GM19240 (cell line): ENCODE measurements around the gene HAGH.

Experiments used
- DNase-seq: peaks from one replicate; pipeline ENCODE4 v3.0.0; 2011; ENCODE audit warnings: low spot score; ENCODE audit not compliant: insufficient read length

The HAGH gene

DNA sequence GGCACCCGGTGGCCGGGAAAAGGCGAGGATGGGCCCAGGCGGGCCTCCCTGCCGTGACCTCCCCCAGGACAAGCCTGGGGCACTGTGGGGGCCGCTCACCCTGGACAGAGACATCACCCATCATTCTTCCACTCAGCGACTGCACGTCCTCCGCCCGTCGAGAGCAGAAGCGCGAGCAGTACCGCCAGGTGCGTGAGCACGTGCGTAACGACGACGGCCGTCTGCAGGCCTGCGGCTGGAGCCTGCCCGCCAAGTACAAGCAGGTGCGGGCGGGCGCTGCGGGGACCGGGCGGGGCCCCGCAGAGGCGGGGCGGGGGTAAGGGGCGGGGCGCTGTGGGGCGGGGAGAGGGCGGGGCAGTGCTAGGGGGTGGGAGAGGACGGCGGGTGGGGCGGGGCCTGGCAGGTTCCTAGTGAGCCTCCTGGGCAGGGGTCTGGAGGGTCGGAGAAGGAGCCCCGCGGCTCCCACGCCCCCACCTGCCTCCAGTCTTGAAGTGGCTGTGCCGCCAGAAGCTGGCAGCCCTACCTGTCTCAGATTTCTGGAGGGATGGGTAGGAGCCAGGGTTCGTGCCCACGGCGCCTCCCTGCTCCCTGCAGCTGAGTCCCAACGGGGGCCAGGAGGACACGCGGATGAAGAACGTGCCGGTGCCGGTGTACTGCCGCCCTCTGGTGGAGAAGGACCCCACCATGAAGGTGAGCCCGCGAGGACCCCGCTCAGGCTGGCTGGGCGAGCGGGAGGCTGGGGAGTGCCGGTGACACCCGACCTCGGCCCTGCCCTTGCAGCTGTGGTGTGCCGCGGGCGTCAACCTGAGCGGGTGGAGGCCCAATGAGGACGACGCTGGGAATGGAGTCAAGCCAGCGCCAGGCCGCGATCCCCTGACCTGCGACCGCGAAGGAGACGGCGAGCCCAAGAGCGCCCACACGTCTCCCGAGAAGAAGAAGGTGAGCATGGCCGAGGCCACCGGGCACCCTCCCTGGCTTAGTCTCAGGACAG lies 62.8 kb downstream of the HAGH start:
- DNase-seq = no peak

DNA sequence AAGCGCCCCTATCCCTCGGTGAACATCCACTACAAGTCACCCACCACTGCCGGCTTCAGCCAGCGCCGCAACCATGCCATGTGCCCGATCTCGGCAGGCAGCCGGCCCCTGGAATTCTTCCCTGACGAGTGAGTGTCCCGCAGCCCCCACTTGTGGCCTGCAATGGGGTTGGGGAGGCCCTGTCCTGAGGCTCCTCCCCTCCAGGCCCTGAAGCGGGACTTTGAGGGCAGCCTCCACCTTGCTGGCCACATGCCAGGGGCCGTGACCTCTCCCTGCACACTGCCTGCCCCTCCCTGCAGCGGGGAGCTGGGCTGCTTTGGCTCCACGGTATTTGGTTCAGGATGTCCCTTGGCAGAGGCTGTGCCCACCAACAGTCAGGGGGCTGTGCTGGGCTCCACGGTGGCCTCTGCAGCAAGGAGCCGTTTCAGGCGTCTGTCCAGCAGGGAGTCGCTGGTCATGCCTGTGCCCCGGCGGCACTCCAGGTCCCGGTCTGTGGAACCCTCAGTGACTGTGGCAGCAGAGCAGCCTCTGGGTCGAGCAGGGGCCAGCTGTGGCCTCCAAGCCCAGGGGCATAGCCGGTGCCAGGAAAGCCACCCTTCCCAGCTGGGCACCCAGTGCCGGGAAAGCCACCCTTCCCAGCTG lies 63.6 kb downstream of the HAGH start:
- no peak for DNase-seq

DNA sequence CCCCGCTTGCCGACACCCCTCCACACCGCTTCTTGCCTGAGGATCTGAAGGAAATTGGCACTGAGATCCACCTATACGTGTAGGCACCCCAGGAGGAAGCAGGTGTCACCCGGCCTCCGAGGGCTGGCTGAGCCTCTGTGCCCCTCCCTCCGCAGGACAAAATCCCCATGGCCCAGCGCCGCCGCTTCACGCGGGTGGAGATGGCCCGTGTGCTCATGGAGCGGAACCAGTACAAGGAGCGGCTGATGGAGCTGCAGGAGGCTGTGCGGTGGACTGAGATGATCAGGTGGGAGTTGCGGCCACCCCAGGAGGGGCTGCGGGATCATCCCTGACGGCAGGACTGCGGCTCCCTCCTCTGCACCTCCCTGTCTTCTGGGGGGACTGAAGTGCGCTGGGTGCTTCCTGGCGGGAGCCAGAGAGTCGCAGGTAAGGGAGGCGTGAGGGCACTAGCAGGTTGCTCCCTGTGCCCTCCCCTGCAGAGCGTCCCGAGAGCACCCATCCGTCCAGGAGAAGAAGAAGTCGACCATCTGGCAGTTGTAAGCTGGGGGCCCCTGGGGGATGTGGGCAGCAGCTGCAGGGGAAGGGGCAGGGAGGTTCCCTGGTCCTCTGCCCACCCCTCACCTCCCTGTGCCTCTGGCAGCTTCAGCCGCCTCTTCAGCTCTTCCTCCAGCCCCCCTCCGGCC lies 64.3 kb downstream of the HAGH start:
- DNase-seq = no peak

DNA sequence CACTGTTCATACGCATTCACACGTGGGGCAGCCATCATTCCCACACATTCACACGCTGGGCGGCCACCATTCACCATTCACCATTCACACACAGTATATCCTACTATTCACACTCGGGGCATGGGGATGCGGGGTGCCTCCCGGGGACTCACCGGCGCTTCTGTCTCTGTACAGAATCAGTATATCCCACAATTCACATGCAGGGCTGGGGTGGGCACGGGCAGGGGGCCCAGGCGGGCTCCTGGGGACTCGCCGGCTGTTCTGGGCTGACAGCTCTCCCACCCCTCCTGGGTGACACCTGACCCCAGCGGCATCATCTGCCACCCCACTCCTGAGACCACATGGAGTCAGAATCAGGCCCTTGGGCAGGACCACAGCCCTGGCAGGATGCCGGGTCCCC lies 64.9 kb downstream of the HAGH start:
- DNase-seq = no peak

DNA sequence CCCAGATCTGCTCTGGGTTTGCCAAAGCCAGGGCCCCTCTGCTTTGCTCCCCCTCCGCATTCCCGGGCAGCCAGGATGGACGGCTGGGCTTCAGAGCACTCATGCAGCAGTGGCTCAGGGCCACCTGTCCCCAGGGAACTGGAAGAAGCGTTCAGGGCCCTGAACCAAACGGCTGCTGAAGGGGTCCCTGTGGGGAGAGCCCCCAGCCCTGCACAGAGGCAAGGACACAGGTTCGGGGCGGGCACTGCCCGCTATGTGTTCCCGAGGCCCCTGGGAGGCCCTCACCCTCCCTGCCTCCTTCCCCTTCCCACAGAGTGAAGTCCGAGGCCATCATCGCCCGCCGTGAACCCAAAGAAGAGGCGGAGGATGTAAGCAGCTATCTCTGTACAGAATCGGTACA lies 65.7 kb downstream of the HAGH start:
- DNase-seq = no peak

DNA sequence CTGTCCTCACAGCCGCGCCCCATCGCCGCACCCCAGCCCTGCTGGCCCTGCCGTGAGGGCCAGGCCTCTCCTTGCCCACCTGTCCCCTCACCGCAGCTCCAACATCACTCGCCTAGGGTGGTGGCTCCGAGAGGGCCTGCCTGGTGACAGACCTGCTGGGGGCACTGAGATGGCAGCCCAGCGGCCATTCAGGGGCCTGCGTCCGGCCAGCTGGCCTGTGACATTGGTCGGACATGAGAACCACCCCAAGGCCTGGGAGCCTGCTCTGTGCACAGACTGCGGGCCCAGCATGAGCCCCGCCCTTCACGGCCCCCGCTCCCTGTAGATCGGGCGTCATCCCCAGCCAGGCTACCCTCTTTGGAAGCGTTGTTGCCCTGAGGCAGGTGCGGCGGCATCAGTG lies 67.1 kb downstream of the HAGH start:
- no peak for DNase-seq

DNA sequence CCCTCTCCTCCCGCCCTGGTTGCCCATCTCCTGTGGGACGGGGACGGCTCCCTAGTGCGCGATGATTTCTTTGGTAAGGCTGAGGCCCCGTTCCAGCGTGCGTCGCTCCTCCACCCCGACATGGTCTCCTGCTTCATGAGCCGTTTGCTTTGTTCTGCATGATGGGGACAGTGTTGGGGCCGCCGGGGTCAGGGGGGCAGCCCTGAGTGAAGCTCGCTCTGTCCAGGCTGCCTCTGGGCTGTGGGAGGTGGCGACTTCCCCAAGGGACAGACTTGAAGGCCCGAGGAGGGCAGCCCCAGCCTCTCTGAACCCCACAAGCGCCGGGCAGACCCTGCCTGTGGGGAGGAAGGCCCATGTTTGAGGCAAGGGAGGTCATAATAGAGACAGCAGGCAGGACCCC lies 67.7 kb downstream of the HAGH start:
- no peak for DNase-seq

DNA sequence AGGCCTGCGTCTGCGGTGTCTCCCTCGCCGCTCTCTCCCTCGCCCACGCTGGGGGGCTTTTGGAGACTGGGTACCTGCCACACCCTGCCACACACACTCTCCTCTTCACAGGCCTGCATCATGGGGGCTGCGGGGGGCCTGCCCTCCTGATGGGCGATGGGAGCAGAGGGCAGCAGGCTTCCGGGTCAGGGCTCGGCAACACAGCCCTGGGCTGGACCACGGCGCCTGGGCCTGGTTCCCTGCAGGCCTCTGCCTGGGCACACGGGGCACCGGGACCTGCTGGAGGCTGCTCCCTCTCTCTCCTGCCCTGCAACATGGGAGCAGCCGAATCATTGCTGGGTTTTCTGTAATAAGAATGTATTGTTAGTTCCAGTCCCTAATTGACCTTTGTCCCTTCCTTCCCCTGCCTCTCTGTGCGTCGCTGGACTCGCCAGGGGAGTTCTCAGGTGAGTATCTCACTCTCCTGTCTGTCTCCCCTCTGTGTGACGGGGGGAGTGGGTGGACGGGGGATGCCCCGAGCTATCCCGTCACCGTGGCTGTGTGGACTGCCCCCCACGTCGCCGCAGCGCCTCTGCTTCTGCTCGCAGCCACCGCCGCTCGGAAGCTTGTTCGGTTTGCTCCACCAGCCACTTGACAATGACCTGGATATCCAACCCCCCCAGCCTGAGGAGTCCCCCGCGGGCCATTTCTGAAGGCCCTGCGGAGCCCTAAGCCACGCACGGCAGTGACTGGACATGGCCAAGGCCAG lies 68.7 kb downstream of the HAGH start:
- no peak for DNase-seq
